A549 (cell line): Measurements from ENCODE around the gene KLHL8. TPM values are rescaled to one million over a fixed set of nuclear protein-coding genes. Genes with fewer than 3 reads are reported as not detected.

Source experiments
- ATAC-seq, 2 experiments: fragments of 200-7000 bp in 1 of 2; fragments of >200 bp in 1 of 2; cut with Nextera tagmentation in 1 of 2; cut with Tn5 transposase in 1 of 2; 3 replicates each; pipeline versions ENCODE4 v1.8.0 to v1.9.1; 2018 to 2020; ENCODE audit warnings: mild to moderate bottlenecking in 1 of 2, moderate library complexity in 1 of 2
- CTCF ChIA-PET: fragments of 300-600 bp; sonication (Branson Sonifier 250); formaldehyde crosslinking; extraction: SDS; loops from one replicate; lab custom pipeline; 2021; ENCODE audit warnings: antibody characterized with exemption, inconsistent platforms; lab: Yijun Ruan, JAX
- POLR2A ChIA-PET: fragments of 350-600 bp; formaldehyde crosslinking; extraction: SDS; loops from one replicate; lab custom pipeline; 2021; ENCODE audit warnings: antibody characterized with exemption, inconsistent platforms; lab: Yijun Ruan, JAX
- DNase-seq, 2 experiments: peaks; one replicate each; pipeline versions ENCODE4 v3.0.0 to v3.0.0-alpha.2; 2011 to 2016; ENCODE audit warnings: low read depth in 1 of 2, low spot score in 1 of 2
- FAIRE-seq: peaks from 2 replicates; lab custom pipeline; 2011; peaks lifted over from hg19 to GRCh38; lab: Jason Lieb, UNC
- H3K27ac ChIP-seq, 2 experiments: fragments of >200 bp; sonication (Bioruptor Twin); formaldehyde crosslinking; 3 replicates each; pipeline ENCODE4 v1.5.1; 2016 to 2017
- H3K4me1 ChIP-seq: fragments of >200 bp; sonication (Bioruptor Twin); formaldehyde crosslinking; 3 replicates; pipeline ENCODE4 v1.6.1; 2016
- H3K4me2 ChIP-seq: fragments of >200 bp; sonication (Bioruptor Twin); formaldehyde crosslinking; 3 replicates; pipeline ENCODE4 v1.6.1; 2016
- H3K4me3 ChIP-seq: fragments of >200 bp; sonication (Bioruptor Twin); formaldehyde crosslinking; 3 replicates; pipeline ENCODE4 v1.5.1; 2016
- H3K9me3 ChIP-seq: fragments of >200 bp; sonication (Bioruptor Twin); formaldehyde crosslinking; 3 replicates; pipeline ENCODE4 v1.6.1; 2016
- BCL3 ChIP-seq: fragments of >200 bp; sonication (Bioruptor Twin); formaldehyde crosslinking; IDR thresholded peaks from 3 replicates; pipeline ENCODE4 v1.6.1; 2016
- CHD2 ChIP-seq: fragments of 150-350 bp; IDR thresholded peaks from 2 replicates; pipeline ENCODE4 v1.6.1; 2014; ENCODE audit warnings: low read length; ENCODE audit not compliant: partially characterized antibody
- EHF ChIP-seq: fragments of 250-450 bp; sonication (Bioruptor Pico); IDR thresholded peaks from 2 replicates; pipeline ENCODE4 v1.5.0; 2020; ENCODE audit warnings: mild to moderate bottlenecking
- ESRRA ChIP-seq: fragments of 150-350 bp; IDR thresholded peaks from 2 replicates; pipeline ENCODE4 v1.6.1; 2014; ENCODE audit warnings: mild to moderate bottlenecking, low read length, borderline replicate concordance
- GATA3 ChIP-seq: IDR thresholded peaks from 2 replicates; pipeline ENCODE4 v1.6.1; 2012; ENCODE audit warnings: borderline replicate concordance
- HEYL ChIP-seq: fragments of 250-450 bp; sonication (Bioruptor Pico); IDR thresholded peaks from 2 replicates; pipeline ENCODE4 v1.8.0; 2021; ENCODE audit warnings: mild to moderate bottlenecking, moderate library complexity
- HMGXB4 ChIP-seq: fragments of 250-450 bp; sonication (Bioruptor Pico); IDR thresholded peaks from 2 replicates; pipeline ENCODE4 v1.5.0; 2021; ENCODE audit warnings: mild to moderate bottlenecking, moderate library complexity, borderline replicate concordance
- HOXB13 ChIP-seq: fragments of 250-450 bp; sonication (Bioruptor Pico); IDR thresholded peaks from 2 replicates; pipeline ENCODE4 v1.5.0; 2020; ENCODE audit warnings: low read depth, mild to moderate bottlenecking, moderate library complexity
- JUNB ChIP-seq: fragments of >200 bp; sonication (Bioruptor Twin); formaldehyde crosslinking; IDR thresholded peaks from 2 replicates; pipeline ENCODE4 v1.6.1; 2016
- KDM1A ChIP-seq: fragments of 200-600 bp; sonication (generic); IDR thresholded peaks from 2 replicates; pipeline ENCODE4 v1.6.1; 2016; ENCODE audit warnings: low read depth, mild to moderate bottlenecking
- KDM5A ChIP-seq: fragments of 200-600 bp; sonication (generic); IDR thresholded peaks from 2 replicates; pipeline ENCODE4 v1.6.1; 2016; ENCODE audit warnings: antibody characterized with exemption, mild to moderate bottlenecking
- MAFK ChIP-seq: fragments of 450-650 bp; IDR thresholded peaks from 2 replicates; pipeline ENCODE4 v1.6.1; 2014; ENCODE audit not compliant: partially characterized antibody
- MAX ChIP-seq: IDR thresholded peaks from 2 replicates; pipeline ENCODE4 v1.6.1; 2012
- MAZ ChIP-seq: fragments of 150-350 bp; IDR thresholded peaks from 2 replicates; pipeline ENCODE4 v1.6.1; 2014; ENCODE audit warnings: antibody characterized with exemption, low read depth, low read length, borderline replicate concordance
- NFE2L2 ChIP-seq: fragments of 150-350 bp; conservative IDR thresholded peaks from 2 replicates; pipeline ENCODE4 v1.6.1; 2014; ENCODE audit warnings: low read length
- PHF8 ChIP-seq: fragments of 200-600 bp; sonication (generic); IDR thresholded peaks from 2 replicates; pipeline ENCODE4 v1.6.1; 2016; ENCODE audit warnings: low read depth, mild to moderate bottlenecking, antibody characterized with exemption, moderate library complexity, borderline replicate concordance
- POLR2AphosphoS2 ChIP-seq: conservative IDR thresholded peaks from 2 replicates; pipeline ENCODE4 v1.6.1; 2012; ENCODE audit warnings: low read length, improper control_type of control experiment, inconsistent platforms
- USF2 ChIP-seq: fragments of 450-650 bp; IDR thresholded peaks from 2 replicates; pipeline ENCODE4 v1.6.1; 2014; ENCODE audit warnings: antibody characterized with exemption
- ZFP36 ChIP-seq: fragments of 450-650 bp; IDR thresholded peaks from 2 replicates; pipeline ENCODE4 v1.6.1; 2014; ENCODE audit warnings: borderline replicate concordance; ENCODE audit not compliant: partially characterized antibody
- ZSCAN20 ChIP-seq: fragments of 250-450 bp; sonication (Bioruptor Pico); IDR thresholded peaks from 2 replicates; pipeline ENCODE4 v1.8.0; 2022; ENCODE audit warnings: mild to moderate bottlenecking, moderate library complexity
- WGBS: methylation state at CpG from one replicate; pipeline ENCODE4 v1.1.6; 2017; ENCODE audit errors: missing lambda C conversion rate; 5-methylcytosine and 5-hydroxymethylcytosine counted together
- polyA plus RNA-seq, 4 experiments: library from polyadenylated mRNA; depleted of rRNA in 3 of 4; stranded (reverse); fragments of >200 nt; fragmentation: RNase III in 1 of 4; extraction: RNeasy Plus Mini Kit Qiagen cat#74134 plus additional on column Dnase treatment in 1 of 4; gene quantifications; 2 replicates in 3 of 4; 3 replicates in 1 of 4; pipeline ENCODE4 v1.2.3, GENCODE V29; 2011 to 2017

Gene KLHL8
- polyA plus RNA-seq, 2 of the 4 experiments (the other 2 are of a cell fraction): 9.7 to 11.2 TPM

- FAIRE-seq (no peak), DNase-seq (no peak), ATAC-seq (no peak)
- Histone ChIP-seq H3K4me1 (no peaks in the 10 kb centered on the region), H3K4me2 (no peak overlapping the region), H3K4me3 (no peak overlapping the region), H3K27ac (no peak overlapping the region), H3K9me3 (no peaks in the 10 kb centered on the region)
- CTCF ChIA-PET: interaction anchor here (0.9 to 1.5 kb wide), 4 partner anchors 9 to 201 kb away, joined by 3 read pairs; no protein-coding TSS in a partner anchor
- WGBS: 57% methylated on average over 1 of the region's 1 CpG
- TF ChIP-seq MAFK (no peak), GATA3 (no peak), EHF (CRISPR knock-in tag) (no peak), PHF8 (no peak), BCL3 (no peak), ZSCAN20 (CRISPR knock-in tag) (no peak), JUNB (no peak), MAZ (no peak), KDM5A (no peak), USF2 (no peak), ESRRA (no peak), KDM1A (no peak), HOXB13 (CRISPR knock-in tag) (no peak), MAX (no peak), HEYL (CRISPR knock-in tag) (no peak), HMGXB4 (CRISPR knock-in tag) (no peak), POLR2AphosphoS2 (no peak), CHD2 (no peak), NFE2L2 (no peak)
- POLR2A ChIA-PET: no interaction called here
Measured at GRCh38 chr4:87262886-87263285, 42.5 kb upstream of the KLHL8 start.

GRCh38 chr4:87260477-87260876, 40.1 kb upstream of the KLHL8 start:
- ATAC-seq (no peak), DNase-seq (no peak), FAIRE-seq (no peak)
- H3K27ac ChIP-seq: no peak overlapping the region
- ChIA-PET CTCF (no interaction called here), POLR2A (no interaction called here)
- H3K4me2 ChIP-seq: no peak overlapping the region
- no peaks in the 10 kb centered on the region for H3K4me1 ChIP-seq
- WGBS: 78% methylated on average over 2 of the region's 2 CpGs
- H3K4me3 ChIP-seq: no peak overlapping the region
- TF ChIP-seq GATA3 (no peak), BCL3 (no peak), NFE2L2 (no peak), ZFP36 (no peak)
- TF ChIP-seq, all 56 proteins: peak for 0
- H3K9me3 ChIP-seq: no peaks in the 10 kb centered on the region
